Measurements from ENCODE around the gene HM13. TPM values are rescaled to one million over a fixed set of nuclear protein-coding genes. Genes with fewer than 3 reads are reported as not detected.

The HM13 gene
- total and polyA plus RNA-seq, 9 of the 15 experiments (the other 6 are each of a cell fraction or from before 2014, with no cell fraction given) = 7.7 to 136 (median 74.5) TPM

DNA sequence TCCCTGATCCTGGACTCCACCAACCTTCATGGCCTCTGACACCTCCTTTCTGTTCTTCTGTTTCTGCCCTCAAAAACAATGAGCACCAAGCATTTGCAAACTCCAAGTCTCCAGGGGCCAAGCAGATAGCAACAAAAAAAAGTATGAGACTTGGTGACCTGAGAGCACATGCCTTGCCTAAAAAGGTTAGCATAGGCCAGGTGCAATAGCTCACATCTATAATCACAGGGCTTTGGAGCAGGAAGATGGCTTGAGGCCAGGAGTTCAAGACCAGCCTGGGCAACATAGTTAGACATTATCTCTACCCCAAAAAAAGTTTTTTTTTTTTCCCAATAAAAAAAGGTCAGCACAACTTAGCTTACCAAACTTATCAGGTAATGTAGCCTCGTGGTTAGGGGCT is 13.7 kb upstream of the HM13 start:
- H3K9me1 ChIP-seq (ENCODE audit: control insufficient read depth, insufficient read depth, low read length) = no peaks in the 10 kb centered on the region
- intact Hi-C loops (cut with micrococcal nuclease) (loop anchor here (5.0 kb wide), 1 partner anchor 88 kb away; no protein-coding TSS in a partner anchor), in situ Hi-C loops (cut with MboI) (no loop called here)
- no peak overlapping the region for H3K4me2 ChIP-seq (ENCODE audit: insufficient read depth, low read length)
- H3K9me3 ChIP-seq (replicated peaks; ENCODE audit: control insufficient read depth, insufficient read depth, low read depth, low read length) = no peaks in the 10 kb centered on the region
- no peak overlapping the region for H2AFZ ChIP-seq (ENCODE audit: low read depth, low read length)
- H4K20me1 ChIP-seq (replicated peaks; ENCODE audit: control insufficient read depth, insufficient read depth, low read length) = no peaks in the 10 kb centered on the region
- no peak overlapping the region for H3K9ac ChIP-seq (ENCODE audit: insufficient read depth in 1 of 2, low read depth in 2 of 2, low read length in 2 of 2)
- H3K4me3 ChIP-seq = no peak overlapping the region
- POLR2A ChIA-PET = interaction anchor here (0.7 kb wide), 1 partner anchor 108 kb away, joined by 3 read pairs; no protein-coding TSS in a partner anchor
- no TSS peak for BruUV-seq (replicated peaks)
- CTCF ChIA-PET (ENCODE audit: low intra/inter-chr PET ratio) = interaction anchor here (0.7 kb wide), 1 partner anchor 88 kb away, joined by 4 read pairs; no protein-coding TSS in a partner anchor
- peaks cover 0 to 9% of the 10 kb centered on the region in 2 experiments; a peak in 2 of 5 replicates for H3K4me1 ChIP-seq (replicated peaks in 1 of 2; ENCODE audit: control insufficient read depth in 2 of 2, insufficient read depth in 2 of 2, low read length in 2 of 2)
- DNase-seq (ENCODE audit: extremely low read depth in 1 of 4, low spot score in 3 of 4) (no peak), ATAC-seq (no peak), FAIRE-seq (no peak)
- no peaks in the 10 kb centered on the region for H3K79me2 ChIP-seq (ENCODE audit: control insufficient read depth, insufficient read depth, low read length)
- H3K27me3 ChIP-seq (ENCODE audit: control insufficient read depth in 2 of 2, insufficient read depth in 2 of 2, low read length in 2 of 2) = peaks cover 0 to 8% of the 10 kb centered on the region in 2 experiments; a peak in 2 of 5 replicates
- H3K36me3 ChIP-seq (ENCODE audit: control insufficient read depth, insufficient read depth, low read length) = no peaks in the 10 kb centered on the region
- WGBS (ENCODE audit: insufficient coverage, low coverage, missing lambda C conversion rate) = 0% methylated on average over 1 of the region's 1 CpG
- no peak overlapping the region for H3K27ac ChIP-seq (ENCODE audit: extremely low read depth, low read depth, low read length)
- TF ChIP-seq BDP1 (IDR thresholded peaks at IDR 0.05; ENCODE audit: insufficient read depth, insufficient read length) (no peak), ZBED1 (IDR thresholded peaks at IDR 0.05) (no peak), MYNN (IDR thresholded peaks at IDR 0.05) (no peak), MYNN (CRISPR knock-in tag; IDR thresholded peaks at IDR 0.05) (no peak), POLR2B (IDR thresholded peaks at IDR 0.05; ENCODE audit: low read depth, partially characterized antibody) (no peak), POLR3A (IDR thresholded peaks at IDR 0.05; ENCODE audit: borderline replicate concordance, extremely low read depth, insufficient read depth, insufficient read length) (peak; percentile 57), ZNF561 (CRISPR knock-in tag; conservative IDR thresholded peaks at IDR 0.05) (no peak), ELF2 (CRISPR knock-in tag; IDR thresholded peaks at IDR 0.05) (no peak), THRAP3 (IDR thresholded peaks at IDR 0.05; ENCODE audit: borderline replicate concordance) (no peak), BCOR (IDR thresholded peaks at IDR 0.05) (no peak), TBP (optimal IDR thresholded peaks at IDR 0.05; ENCODE audit: low read depth, low read length) (peak; percentile 76)
